Natural killer cell treated with Interleukin-12 subunit alpha and Interleukin-12 subunit beta and Interleukin-15 and Interleukin-18, amount 100 ng/mL, for 72 hours (primary cell): Measurements from ENCODE around the gene KICS2. TPM values are rescaled to one million over a fixed set of nuclear protein-coding genes. Genes with fewer than 3 reads are reported as not detected.

Experiments used
- ATAC-seq, 2 donors: fragments of 150-1000 bp; cut with Tn5 transposase in 1 of 2; sonication (Bioruptor Pico), chemical (Tn5 transposase) in 1 of 2; 2 replicates each; pipeline ENCODE4 v1.10.0; 2021
- DNase-seq: peaks from one replicate; pipeline ENCODE4 v3.0.0; 2022; ENCODE audit warnings: low spot score
- H3K27ac Mint-ChIP-seq, 2 donors: 1 replicate in 1 of 2; 2 replicates in 1 of 2; pipeline ENCODE4 v1.8.0; 2022; ENCODE audit warnings: mixed read lengths in 2 of 2, mild to moderate bottlenecking in 1 of 2, moderate library complexity in 1 of 2
- H3K27me3 Mint-ChIP-seq, 2 donors: 1 replicate in 1 of 2; 2 replicates in 1 of 2; pipeline ENCODE4 v1.8.0; 2022; ENCODE audit warnings: mixed read lengths in 2 of 2
- H3K36me3 Mint-ChIP-seq: one replicate; pipeline ENCODE4 v1.8.0; 2022; ENCODE audit warnings: mixed read lengths
- H3K4me1 Mint-ChIP-seq, 2 donors: 1 replicate in 1 of 2; 2 replicates in 1 of 2; pipeline ENCODE4 v1.8.0; 2022; ENCODE audit warnings: low read depth in 2 of 2, mixed read lengths in 2 of 2, mild to moderate bottlenecking in 1 of 2
- H3K4me3 Mint-ChIP-seq: one replicate; pipeline ENCODE4 v1.8.0; 2022; ENCODE audit warnings: mixed read lengths
- H3K9me3 Mint-ChIP-seq: 2 replicates; pipeline ENCODE4 v1.8.0; 2022; ENCODE audit warnings: mixed read lengths
- total RNA-seq, 2 donors: library from RNA; stranded (reverse); gene quantifications; one replicate each; pipeline ENCODE4 v1.2.3, GENCODE V29; 2022

KICS2 gene
- total RNA-seq, 2 donors from 2014 or later: 9.2 to 15.0 TPM

GRCh38 chr12:64178122-64178521, 44.0 kb downstream of the KICS2 start:
- Mint-ChIP-seq H3K27ac (no peak overlapping the region), H3K4me1 (no peaks in the 10 kb centered on the region), H3K4me3 (no peak overlapping the region), H3K27me3 (no peaks in the 10 kb centered on the region), H3K9me3 (no peaks in the 10 kb centered on the region), H3K36me3 (no peaks in the 10 kb centered on the region)
- ATAC-seq: no peak
- DNase-seq: no peak

- Mint-ChIP-seq H3K9me3 (no peaks in the 10 kb centered on the region), H3K4me3 (no peak overlapping the region), H3K4me1 (no peaks in the 10 kb centered on the region), H3K36me3 (no peaks in the 10 kb centered on the region), H3K27ac (no peak overlapping the region), H3K27me3 (no peaks in the 10 kb centered on the region)
- ATAC-seq (no peak), DNase-seq (no peak)
These were observed 45.1 kb downstream of the KICS2 start for GRCh38 chr12:64177001-64177400.

- H3K4me1 Mint-ChIP-seq: no peaks in the 10 kb centered on the region
- H3K36me3 Mint-ChIP-seq: no peaks in the 10 kb centered on the region
- no peak overlapping the region for H3K27ac Mint-ChIP-seq
- ATAC-seq (no peak), DNase-seq (no peak)
- no peaks in the 10 kb centered on the region for H3K9me3 Mint-ChIP-seq
- H3K27me3 Mint-ChIP-seq: no peaks in the 10 kb centered on the region
- no peak overlapping the region for H3K4me3 Mint-ChIP-seq
These were observed 46.7 kb downstream of the KICS2 start for GRCh38 chr12:64175254-64175945.

- no peak for ATAC-seq
- no peaks in the 10 kb centered on the region for H3K36me3 Mint-ChIP-seq
- no peak overlapping the region for H3K4me3 Mint-ChIP-seq
- DNase-seq: no peak
- no peak overlapping the region for H3K27ac Mint-ChIP-seq
- no peaks in the 10 kb centered on the region for H3K9me3 Mint-ChIP-seq
- H3K27me3 Mint-ChIP-seq: no peaks in the 10 kb centered on the region
- no peaks in the 10 kb centered on the region for H3K4me1 Mint-ChIP-seq
These were observed 48.6 kb downstream of the KICS2 start for GRCh38 chr12:64173456-64173855.

Other genes with a start within 250 kb of the KICS2 start
- gene C12orf56, start 168.5 kb upstream of the KICS2 start, total RNA-seq: not detected
- 100 to 1,000 TPM in 1 of 2 donors, 10 to 100 TPM in 1; 76.4 to 117 TPM for gene XPOT, start 182.1 kb upstream of the KICS2 start, total RNA-seq
- gene TBK1, start 229.8 kb upstream of the KICS2 start, total RNA-seq: 10 to 100 TPM; 41.9 to 42.1 TPM